K562 (cell line): ENCODE results near the gene SLC4A2. TPM values are rescaled to one million over a fixed set of nuclear protein-coding genes. Genes with fewer than 3 reads are reported as not detected.
"Not testable (repeated sequence)": the region's sequence is repeated elsewhere in the genome, so short reads cannot be mapped to it uniquely, and the experiment has no call there.

ENCODE experiments used
- ARID1B ChIP-seq: fragments of 450-650 bp; IDR thresholded peaks from 2 replicates; pipeline ENCODE4 v1.6.1; 2016; ENCODE audit warnings: antibody characterized with exemption, mild to moderate bottlenecking, inconsistent platforms
- ATF1 ChIP-seq, 2 experiments: fragments of 450-650 bp in 1 of 2; IDR thresholded peaks; 2 replicates each; pipeline ENCODE4 v1.6.1; 2016; ENCODE audit warnings: missing compliant biosample characterization in 1 of 2, missing genetic modification characterization in 1 of 2
- DNMT1 ChIP-seq: fragments of 450-650 bp; IDR thresholded peaks from 2 replicates; pipeline ENCODE4 v1.6.1; 2016; ENCODE audit warnings: antibody characterized with exemption, mild to moderate bottlenecking
- HDAC2 ChIP-seq: fragments of 450-650 bp; IDR thresholded peaks from 2 replicates; pipeline ENCODE4 v1.6.1; 2016; ENCODE audit warnings: mild to moderate bottlenecking
- POLR2A ChIP-seq: fragments of 450-650 bp; conservative IDR thresholded peaks from 2 replicates; pipeline ENCODE4 v1.6.1; 2016
- PYGO2 ChIP-seq: fragments of 450-650 bp; IDR thresholded peaks from 2 replicates; pipeline ENCODE4 v1.6.1; 2016; ENCODE audit warnings: mild to moderate bottlenecking, missing genetic modification characterization, moderate library complexity, missing compliant biosample characterization
- RCOR1 ChIP-seq, 2 experiments: IDR thresholded peaks; 2 replicates each; pipeline ENCODE4 v1.6.1; 2012; ENCODE audit warnings: low read depth in 2 of 2, low read length in 2 of 2, borderline replicate concordance in 1 of 2, improper control_type of control experiment in 1 of 2
- ZNF561 ChIP-seq: fragments of 450-650 bp; formaldehyde crosslinking; conservative IDR thresholded peaks from 2 replicates; pipeline ENCODE4 v1.4.0; 2020; ENCODE audit warnings: mild to moderate bottlenecking, moderate library complexity
- polyA plus RNA-seq, 8 experiments: library from polyadenylated mRNA; depleted of rRNA in 4 of 8; stranded (reverse) in 5 of 8; unstranded in 3 of 8; fragments of >200 nt; fragmentation: Nextera tagmentation in 2 of 8; fragmentation: Illumina TruSeq in 1 of 8; extraction: Ambion mirVana in 2 of 8; extraction: Trizol in 1 of 8; gene quantifications; 2 replicates each; pipeline versions ENCODE4 v1.2.1 to v1.2.3, GENCODE V29; 2011 to 2014; ENCODE audit warnings: inconsistent platforms in 1 of 8, missing spikeins in 1 of 8
- total RNA-seq, 7 experiments: library from RNA; depleted of rRNA in 6 of 7; stranded (reverse); fragments of >200 nt in 6 of 7; fragmentation: Illumina TruSeq in 2 of 7; extraction: Trizol in 2 of 7; gene quantifications; 2 replicates each; pipeline versions ENCODE4 v1.2.1 to v1.2.3, GENCODE V29; 2011 to 2021; ENCODE audit warnings: low replicate concordance in 1 of 7
- TF ChIP-seq, protein P1 (sequence below), 2 experiments: IDR thresholded peaks in 1 of 2; conservative IDR thresholded peaks in 1 of 2; 2 replicates each; pipeline ENCODE4 v1.6.1; 2016; ENCODE audit warnings: low read depth in 2 of 2, mild to moderate bottlenecking in 1 of 2, missing compliant biosample characterization in 1 of 2, missing genetic modification characterization in 1 of 2, moderate library complexity in 1 of 2
- TF ChIP-seq, protein P2 (sequence below), 2 experiments: fragments of 450-650 bp; IDR thresholded peaks; 2 replicates each; pipeline ENCODE4 v1.6.1; 2016; ENCODE audit warnings: mild to moderate bottlenecking in 2 of 2, borderline replicate concordance in 1 of 2, low read depth in 1 of 2, moderate library complexity in 1 of 2
- TF ChIP-seq, protein P3 (sequence below): fragments of 450-650 bp; formaldehyde crosslinking; IDR thresholded peaks from 2 replicates; pipeline ENCODE4 v1.4.0; 2022; ENCODE audit warnings: mild to moderate bottlenecking, moderate library complexity

Gene SLC4A2
- total and polyA plus RNA-seq, 9 of the 15 experiments (the other 6 are each of a cell fraction or from before 2014, with no cell fraction given) = 11.4 to 375 (median 130) TPM

DNA sequence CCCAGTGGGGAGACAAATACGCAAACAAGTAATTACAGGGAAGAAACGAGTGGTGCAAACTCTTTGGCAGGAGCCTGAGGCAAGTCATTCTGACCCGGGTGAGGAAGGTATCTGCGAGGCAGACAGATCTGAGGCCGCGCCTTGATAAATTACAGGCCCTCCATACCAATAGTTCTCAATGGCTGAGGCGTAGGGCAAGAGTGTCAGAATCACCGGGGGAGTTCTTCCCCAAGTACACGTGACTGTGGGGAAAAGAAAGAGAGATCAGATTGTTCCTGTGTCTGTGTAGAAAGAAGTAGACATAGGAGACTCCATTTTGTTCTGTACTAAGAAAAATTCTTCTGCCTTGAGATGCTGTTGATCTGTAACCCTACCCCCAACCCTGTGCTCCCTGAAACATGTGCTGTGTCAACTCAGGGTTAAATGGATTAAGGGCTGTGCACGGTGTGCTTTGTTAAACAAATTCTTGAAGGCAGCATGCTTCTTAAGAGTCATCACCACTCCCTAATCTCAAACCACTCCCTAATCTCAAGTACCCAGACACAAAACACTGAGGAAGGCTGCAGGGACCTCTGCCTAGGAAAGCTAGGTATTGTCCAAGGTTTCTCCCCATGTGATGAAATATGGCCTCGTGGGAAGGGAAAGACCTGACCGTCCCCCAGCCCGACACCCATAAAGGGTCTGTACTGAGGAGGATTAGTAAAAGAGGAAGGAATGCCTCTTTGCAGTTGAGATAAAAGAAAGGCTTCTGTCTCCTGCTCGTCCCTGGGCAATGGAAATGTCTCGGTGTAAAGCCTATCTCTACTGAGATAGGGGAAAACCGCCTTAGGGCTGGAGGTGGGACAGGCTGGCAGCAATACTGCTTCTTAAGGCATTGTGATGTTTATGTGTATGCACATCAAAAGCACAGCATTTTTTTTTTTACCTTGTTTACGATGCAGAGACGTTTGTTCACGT lies 32.3 kb upstream of the SLC4A2 start (continued):
- TF ChIP-seq ATF1 (CRISPR knock-in tag; IDR thresholded peaks at IDR 0.05) = not testable (repeated sequence)
- TF ChIP-seq ATF1 (tag; IDR thresholded peaks at IDR 0.05) = peak; percentile 72
- TF ChIP-seq HDAC2 = 0 out of 2 replicates have a peak, but pooled peaks have one; percentile 87
- TF ChIP-seq DNMT1 = 0 out of 2 replicates have a peak, but pooled peaks have one; percentile 9
- peak; percentile 54; the same call in 1 of the 2 replicates for TF ChIP-seq ZNF561
- TF ChIP-seq, protein P1, sequence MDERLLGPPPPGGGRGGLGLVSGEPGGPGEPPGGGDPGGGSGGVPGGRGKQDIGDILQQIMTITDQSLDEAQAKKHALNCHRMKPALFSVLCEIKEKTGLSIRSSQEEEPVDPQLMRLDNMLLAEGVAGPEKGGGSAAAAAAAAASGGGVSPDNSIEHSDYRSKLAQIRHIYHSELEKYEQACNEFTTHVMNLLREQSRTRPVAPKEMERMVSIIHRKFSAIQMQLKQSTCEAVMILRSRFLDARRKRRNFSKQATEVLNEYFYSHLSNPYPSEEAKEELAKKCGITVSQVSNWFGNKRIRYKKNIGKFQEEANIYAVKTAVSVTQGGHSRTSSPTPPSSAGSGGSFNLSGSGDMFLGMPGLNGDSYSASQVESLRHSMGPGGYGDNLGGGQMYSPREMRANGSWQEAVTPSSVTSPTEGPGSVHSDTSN (CRISPR knock-in tag; IDR thresholded peaks at IDR 0.05; ENCODE audit: low read depth) = not testable (repeated sequence)
- TF ChIP-seq, protein P1 (tag; conservative IDR thresholded peaks at IDR 0.05; ENCODE audit: low read depth) = peak; percentile 77
- peak; percentile 94 for TF ChIP-seq PYGO2
- TF ChIP-seq POLR2A = peak; percentile 46; the same call in 1 of the 2 replicates
- peak; percentile 90 for TF ChIP-seq ARID1B
- TF ChIP-seq, protein P2, sequence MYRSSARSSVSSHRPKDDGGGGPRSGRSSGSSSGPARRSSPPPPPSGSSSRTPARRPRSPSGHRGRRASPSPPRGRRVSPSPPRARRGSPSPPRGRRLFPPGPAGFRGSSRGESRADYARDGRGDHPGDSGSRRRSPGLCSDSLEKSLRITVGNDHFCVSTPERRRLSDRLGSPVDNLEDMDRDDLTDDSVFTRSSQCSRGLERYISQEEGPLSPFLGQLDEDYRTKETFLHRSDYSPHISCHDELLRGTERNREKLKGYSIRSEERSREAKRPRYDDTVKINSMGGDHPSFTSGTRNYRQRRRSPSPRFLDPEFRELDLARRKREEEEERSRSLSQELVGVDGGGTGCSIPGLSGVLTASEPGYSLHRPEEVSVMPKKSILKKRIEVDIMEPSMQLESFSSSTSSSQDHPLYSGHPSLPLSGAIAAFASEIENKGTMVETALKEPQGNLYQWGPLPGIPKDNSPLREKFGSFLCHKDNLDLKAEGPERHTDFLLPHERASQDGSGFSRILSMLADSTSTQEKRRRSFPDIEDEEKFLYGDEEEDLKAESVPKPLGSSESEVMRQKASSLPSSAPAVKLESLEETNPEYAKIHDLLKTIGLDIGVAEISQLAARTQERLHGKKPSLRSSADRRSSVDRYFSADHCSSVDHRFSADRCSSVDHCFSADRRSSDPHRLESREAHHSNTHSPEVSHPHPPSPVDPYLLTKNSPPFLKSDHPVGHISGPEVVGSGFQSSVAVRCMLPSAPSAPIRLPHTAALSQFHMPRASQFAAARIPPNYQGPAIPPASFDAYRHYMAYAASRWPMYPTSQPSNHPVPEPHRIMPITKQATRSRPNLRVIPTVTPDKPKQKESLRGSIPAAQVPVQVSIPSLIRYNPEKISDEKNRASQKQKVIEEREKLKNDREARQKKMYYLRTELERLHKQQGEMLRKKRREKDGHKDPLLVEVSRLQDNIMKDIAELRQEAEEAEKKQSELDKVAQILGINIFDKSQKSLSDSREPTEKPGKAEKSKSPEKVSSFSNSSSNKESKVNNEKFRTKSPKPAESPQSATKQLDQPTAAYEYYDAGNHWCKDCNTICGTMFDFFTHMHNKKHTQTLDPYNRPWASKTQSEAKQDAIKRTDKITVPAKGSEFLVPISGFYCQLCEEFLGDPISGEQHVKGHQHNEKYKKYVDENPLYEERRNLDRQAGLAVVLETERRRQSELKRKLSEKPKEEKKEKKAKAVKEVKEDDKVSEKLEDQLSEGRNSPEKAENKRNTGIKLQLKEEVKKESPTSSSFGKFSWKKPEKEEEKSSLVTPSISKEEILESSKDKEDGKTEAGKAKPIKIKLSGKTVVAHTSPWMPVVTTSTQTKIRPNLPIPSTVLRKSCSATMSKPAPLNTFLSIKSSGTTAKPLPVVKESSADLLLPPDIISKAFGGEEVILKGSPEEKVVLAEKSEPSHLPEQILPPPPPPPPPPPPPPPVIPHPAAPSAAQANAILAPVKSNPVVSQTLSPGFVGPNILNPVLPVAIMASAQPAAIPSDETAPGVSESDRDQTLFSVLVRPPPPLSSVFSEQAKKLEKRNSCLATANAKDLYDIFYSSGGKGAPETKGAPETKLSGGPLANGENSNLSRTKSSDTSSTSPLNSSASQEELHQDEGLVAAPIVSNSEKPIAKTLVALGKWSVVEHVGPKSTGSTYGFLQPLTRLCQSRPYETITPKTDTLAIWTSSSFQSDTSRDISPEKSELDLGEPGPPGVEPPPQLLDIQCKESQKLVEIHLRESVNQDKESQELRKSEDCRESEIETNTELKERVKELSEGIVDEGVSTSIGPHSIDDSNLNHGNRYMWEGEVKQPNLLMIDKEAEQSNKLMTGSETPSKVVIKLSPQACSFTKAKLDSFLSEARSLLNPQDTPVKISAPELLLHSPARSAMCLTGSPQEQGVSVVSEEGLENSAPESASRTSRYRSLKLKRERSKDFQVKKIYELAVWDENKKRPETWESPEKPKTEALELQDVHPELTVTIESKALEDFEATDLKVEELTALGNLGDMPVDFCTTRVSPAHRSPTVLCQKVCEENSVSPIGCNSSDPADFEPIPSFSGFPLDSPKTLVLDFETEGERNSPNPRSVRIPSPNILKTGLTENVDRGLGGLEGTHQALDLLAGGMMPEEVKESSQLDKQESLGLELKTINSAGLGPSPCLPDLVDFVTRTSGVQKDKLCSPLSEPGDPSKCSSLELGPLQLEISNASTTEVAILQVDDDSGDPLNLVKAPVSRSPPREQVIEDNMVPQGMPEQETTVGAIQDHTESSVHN (IDR thresholded peaks at IDR 0.05; ENCODE audit: borderline replicate concordance in 1 of 2, low read depth in 1 of 2) = peak in 1 of 2 experiments; percentile 55; a peak in 1 of 4 replicates
- TF ChIP-seq, protein P3, sequence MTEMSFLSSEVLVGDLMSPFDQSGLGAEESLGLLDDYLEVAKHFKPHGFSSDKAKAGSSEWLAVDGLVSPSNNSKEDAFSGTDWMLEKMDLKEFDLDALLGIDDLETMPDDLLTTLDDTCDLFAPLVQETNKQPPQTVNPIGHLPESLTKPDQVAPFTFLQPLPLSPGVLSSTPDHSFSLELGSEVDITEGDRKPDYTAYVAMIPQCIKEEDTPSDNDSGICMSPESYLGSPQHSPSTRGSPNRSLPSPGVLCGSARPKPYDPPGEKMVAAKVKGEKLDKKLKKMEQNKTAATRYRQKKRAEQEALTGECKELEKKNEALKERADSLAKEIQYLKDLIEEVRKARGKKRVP (CRISPR knock-in tag) = peak; percentile 86
- TF ChIP-seq RCOR1 (IDR thresholded peaks at IDR 0.05; ENCODE audit: borderline replicate concordance in 1 of 2, low read depth in 2 of 2, low read length in 2 of 2) = peak; percentile 19 to 61; a peak in 3 of 4 replicates
